OCI-M2 (cell line): ENCODE data around the gene AP1B1.

Experiments used
- DNase-seq: peaks from one replicate; lab custom pipeline; 2025; ENCODE audit not compliant: unreplicated experiment; lab: John Stamatoyannopoulos, UW

The AP1B1 gene

GRCh38 chr22:29301716-29302401 lies 86.5 kb downstream of the AP1B1 start:
- no peak for DNase-seq

GRCh38 chr22:29300807-29301601 lies 87.4 kb downstream of the AP1B1 start:
- no peak for DNase-seq

- DNase-seq, result no peak
These were observed 87.9 kb downstream of the AP1B1 start for GRCh38 chr22:29300467-29300806.

GRCh38 chr22:29299136-29299900 lies 89.1 kb downstream of the AP1B1 start:
- no peak for DNase-seq

GRCh38 chr22:29298641-29299040 lies 89.7 kb downstream of the AP1B1 start:
- DNase-seq, result no peak

DNA sequence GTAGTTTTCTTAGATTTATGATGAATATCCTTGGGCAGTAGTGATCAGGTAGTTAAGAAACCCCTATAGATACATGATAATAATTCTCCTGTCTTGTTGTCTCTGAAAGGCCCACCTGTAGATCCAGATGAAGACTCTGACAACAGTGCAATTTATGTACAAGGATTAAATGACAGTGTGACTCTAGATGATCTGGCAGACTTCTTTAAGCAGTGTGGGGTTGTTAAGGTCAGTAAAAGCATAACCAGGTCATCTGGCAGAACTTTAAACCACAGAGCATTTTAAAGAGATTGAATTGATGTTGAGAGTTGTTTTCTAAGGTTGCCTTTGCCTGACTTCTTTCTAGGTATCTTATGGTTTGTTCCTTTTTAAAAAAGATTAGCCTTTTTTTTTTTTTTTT lies 96.0 kb downstream of the AP1B1 start:
- no peak for DNase-seq

GRCh38 chr22:29291215-29291614 lies 97.2 kb downstream of the AP1B1 start:
- no peak for DNase-seq

- DNase-seq, result no peak
These were observed 98.3 kb downstream of the AP1B1 start for GRCh38 chr22:29290061-29290460.

DNA sequence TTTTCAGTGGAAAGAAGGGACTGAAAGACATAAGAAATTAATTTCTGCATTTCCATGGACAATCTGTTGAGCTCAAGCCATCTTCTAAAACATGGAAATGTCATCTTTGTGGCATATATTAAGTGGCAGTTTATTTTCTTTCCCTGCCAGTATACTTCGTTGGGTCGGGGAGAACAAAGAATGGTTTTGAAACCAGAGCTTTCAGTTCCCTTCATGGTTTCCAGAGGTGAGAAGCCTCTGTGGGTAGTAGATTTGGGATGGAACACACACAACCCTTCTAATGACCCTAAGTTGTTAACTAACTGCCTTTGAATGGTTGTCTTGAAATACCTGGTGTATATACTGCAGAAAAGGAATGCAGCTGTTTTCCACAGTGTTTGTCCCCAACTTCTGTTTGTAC lies 99.5 kb downstream of the AP1B1 start:
- no peak for DNase-seq

DNA sequence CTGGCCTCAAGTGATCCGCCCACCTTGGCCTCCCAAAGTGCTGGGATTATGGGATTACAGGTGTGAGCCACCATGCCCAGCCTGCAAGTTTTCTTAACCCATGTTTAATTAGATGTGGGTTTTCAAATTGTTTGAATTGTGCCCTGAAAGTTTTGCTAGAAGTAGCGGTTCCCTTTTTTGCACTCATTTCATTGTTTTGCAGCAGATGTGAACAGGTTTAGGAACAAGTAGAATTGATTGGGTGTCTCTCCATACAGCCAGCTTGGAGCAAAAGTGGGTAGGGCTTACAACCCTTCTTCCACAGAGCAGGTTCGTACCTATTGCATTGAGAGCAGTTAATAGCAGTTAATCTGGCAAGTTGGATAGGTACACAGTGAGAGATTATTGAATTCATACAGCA lies 104.2 kb downstream of the AP1B1 start:
- DNase-seq, result no peak

GRCh38 chr22:29277927-29278326 lies 110.4 kb downstream of the AP1B1 start:
- no peak for DNase-seq
